CD4-positive, alpha-beta T cell treated with Interleukin-6 at 100 ng/mL for 8 hours (primary cell): ENCODE measurements around the gene C6orf136.

ENCODE experiments used
- DNase-seq: peaks from one replicate; pipeline ENCODE4 v3.0.0-alpha.2; 2020; ENCODE audit warnings: mixed read lengths, low spot score

C6orf136 gene

DNA sequence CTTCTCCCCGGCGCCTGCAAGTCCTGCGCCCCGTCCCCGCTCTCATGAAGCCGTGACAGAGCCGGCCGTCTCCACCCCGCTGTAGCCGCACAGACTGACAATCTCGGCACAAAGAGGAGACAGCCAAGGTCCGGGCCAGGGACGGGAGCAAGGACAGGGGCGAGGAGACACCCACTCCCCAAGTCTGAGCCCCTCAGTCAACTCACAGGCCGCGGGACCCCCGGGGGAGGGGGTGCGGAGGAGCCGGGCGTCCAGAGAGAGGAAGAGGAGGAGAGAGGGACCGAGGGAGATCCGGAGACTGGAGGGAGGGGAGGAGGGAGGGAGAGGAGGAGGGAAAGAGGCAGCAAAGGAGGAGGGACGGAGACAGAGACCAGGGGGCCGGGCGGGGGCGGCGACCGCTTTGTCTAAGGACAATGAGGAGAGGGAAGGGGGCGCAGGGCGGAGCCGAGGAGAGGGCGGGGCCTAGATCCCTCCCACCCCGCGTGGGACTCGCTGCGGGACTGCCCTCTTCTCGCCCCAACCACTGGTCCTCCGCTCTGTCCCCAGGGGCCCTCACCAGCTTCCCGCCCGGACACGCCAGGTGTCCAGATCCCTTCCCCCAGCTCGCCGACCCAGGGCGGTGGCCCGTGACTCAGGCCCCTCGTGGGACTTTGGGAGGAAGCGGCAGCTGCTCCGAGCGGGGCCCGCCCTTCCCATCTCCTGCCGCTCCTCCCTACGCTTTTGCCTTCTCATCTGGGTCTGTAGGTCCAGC lies 40.1 kb downstream of the C6orf136 start:
- DNase-seq = peak; percentile 59

DNA sequence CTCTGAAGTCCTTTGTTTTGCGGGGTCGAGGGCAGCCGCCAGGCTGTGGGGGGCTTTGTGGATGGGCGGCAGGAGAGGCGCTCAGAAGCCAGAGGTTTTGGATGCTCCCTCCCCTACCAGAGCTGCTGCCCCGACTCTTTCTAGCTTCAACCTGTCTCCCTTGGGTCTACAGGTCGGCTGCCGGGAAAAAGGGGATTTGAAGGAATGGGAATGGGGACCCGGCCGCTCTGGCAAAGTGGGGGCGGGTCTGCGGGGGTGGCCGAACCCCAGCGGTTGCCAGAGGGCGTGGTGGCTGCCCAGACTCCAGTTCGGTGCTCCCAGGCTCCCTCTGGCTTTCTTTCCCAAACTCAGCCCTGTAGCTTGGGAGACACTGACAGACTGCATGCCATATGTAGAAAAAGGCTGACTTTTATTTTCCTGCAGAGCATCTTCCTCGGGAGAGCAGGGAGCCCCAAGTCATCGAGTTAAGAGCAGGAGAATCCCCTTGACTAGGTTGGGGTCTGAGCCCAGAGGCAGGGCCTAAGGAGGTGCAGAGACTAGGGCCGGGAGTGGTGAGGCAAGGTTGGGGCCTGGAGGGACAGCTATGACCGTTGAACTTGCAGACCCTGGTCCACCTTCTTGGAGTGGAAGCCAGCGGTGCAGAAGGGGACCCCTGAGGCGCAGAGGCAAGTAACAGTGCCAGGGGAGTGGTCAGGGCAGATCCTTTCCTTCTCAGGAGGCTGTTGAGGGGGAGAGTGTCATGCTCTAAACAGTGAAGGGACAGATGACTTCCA lies 40.9 kb downstream of the C6orf136 start:
- no peak for DNase-seq

DNA sequence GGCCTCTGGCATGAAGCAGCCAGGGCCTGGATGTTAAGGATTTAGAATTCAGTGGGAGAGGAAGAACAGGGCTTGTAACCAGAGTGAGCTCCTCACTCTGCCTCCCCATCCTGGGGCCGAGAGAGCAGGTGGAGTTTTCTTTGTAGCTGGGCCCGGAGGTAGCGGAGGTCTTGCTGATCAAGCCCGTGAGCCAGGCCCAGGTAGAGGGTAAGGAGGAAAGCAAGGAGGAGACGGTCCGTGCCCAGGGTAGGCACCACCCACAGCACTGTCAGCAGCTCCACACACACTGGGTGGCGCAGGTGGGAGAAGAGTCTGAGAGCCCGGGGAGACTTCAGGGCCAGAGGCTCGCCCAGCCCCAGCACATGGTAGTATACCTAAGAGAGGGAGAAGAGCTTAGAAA lies 41.6 kb downstream of the C6orf136 start:
- DNase-seq = no peak

DNA sequence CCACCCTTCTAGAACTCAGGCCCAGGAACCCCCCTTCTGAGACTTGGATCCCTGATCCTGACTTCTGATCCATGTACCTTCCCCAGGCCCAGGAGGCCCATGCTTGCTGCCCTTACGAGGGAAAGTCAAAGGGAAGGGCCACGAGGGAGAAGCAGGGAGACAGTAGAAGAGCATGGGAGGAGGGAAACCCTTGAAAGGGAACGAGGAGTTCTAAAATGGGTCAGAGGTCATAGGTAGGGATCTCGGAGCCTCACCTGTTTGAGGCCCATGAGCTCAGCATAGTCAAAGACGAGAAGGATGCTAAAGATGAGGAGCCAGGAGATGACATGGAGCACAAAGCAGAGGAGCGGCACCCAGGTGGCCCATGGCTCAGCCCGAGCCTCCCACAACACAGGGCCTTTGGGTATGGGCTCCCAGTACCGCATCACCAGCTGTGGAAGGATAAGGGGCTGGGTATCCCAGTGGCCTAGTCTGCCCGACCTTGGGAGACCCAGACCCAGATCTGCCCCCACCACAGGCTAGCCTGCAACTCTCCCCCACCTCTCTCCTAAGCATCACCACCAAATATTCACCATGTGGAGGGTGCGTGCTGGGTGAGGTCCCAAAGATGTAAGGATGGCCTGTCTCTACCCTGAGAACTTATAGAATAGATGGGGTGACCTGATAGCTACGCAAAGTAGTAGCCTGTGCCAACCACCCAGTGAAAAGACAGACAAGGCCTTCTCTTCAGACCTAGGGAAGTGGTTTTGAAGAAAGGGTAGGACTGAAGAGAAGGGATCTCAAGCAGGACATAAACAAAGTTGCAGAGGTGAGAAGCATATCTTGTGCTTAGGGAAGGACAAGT lies 42.3 kb downstream of the C6orf136 start:
- no peak for DNase-seq

DNA sequence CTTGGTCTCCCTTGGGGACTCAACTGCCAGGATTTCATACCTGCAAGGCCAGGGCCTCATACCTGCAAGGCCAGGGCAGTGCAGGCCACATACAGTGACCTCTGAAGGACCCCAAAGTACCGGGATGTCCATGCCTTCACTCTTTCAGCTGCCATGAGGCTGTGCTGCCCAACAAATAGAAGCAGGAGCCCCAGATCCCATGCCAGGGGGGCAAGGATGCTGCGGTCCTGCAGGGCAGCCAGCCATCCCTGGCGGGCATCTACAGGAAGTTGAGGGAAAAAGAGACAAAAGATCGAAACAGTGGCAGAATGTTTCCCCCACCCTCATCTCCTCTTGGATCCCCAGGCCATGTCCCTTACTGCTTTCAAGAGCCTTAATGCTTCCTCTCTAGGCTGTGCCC lies 43.1 kb downstream of the C6orf136 start:
- no peak for DNase-seq

- peak; percentile 66 for DNase-seq
These were observed 43.7 kb downstream of the C6orf136 start, which contains the start of gene NRM for GRCh38 chr6:30690403-30691207. NRM (minus strand) TSS chr6:30690984; CDS start chr6:30690974, 10 bp downstream.

DNA sequence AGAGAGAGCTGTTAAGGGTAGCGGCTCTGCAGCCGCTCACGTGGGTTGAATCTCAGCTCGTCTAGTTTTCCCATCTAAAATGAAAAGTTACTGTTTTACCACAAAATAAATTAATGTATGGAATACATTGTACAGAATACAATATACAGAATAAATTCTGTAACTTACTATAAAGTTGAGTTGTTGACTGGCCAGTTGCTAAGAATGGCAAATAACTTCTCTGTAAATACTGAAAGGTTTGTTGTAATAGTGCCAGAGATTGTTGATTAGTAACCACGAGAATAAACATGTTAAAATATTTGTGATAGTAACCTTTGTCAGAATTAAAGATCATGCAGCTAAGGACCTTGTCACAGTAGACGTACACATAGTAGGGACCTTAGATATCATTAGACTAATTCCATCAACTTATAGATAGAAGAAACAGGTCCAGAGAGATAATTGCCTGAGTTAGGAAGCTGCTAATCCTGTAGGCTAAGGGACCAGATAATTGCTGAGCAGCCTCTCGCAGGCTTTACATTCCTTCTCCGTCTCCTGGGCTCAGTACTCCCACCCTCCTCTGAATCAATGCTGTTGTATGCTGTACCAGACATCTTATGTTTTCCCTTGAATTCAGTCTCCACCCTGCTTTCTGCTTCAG lies 44.4 kb downstream of the C6orf136 start:
- no peak for DNase-seq

- DNase-seq = no peak
These were observed 49.5 kb downstream of the C6orf136 start for GRCh38 chr6:30696432-30696831.

GRCh38 chr6:30700340-30700739 lies 53.4 kb downstream of the C6orf136 start:
- no peak for DNase-seq
